Osteocyte (in vitro differentiated cells): Measurements from ENCODE around the gene MAGOH. TPM values are rescaled to one million over a fixed set of nuclear protein-coding genes. Genes with fewer than 3 reads are reported as not detected.

Experiments
- DNase-seq: peaks from one replicate; pipeline ENCODE4 v3.0.0; 2021; ENCODE audit warnings: mixed read lengths; ENCODE audit not compliant: unreplicated experiment; ENCODE audit errors: extremely low spot score
- H3K27ac Mint-ChIP-seq: one replicate; pipeline ENCODE4 v1.8.0; 2021; ENCODE audit warnings: mild to moderate bottlenecking, mixed read lengths; ENCODE audit not compliant: unreplicated experiment
- H3K27me3 Mint-ChIP-seq: one replicate; pipeline ENCODE4 v1.8.0; 2021; ENCODE audit warnings: mixed read lengths; ENCODE audit not compliant: unreplicated experiment
- H3K36me3 Mint-ChIP-seq: one replicate; pipeline ENCODE4 v1.8.0; 2021; ENCODE audit warnings: mixed read lengths; ENCODE audit not compliant: unreplicated experiment
- H3K4me1 Mint-ChIP-seq: one replicate; pipeline ENCODE4 v1.8.0; 2021; ENCODE audit warnings: mixed read lengths; ENCODE audit not compliant: unreplicated experiment
- H3K4me3 Mint-ChIP-seq: one replicate; pipeline ENCODE4 v1.8.0; 2021; ENCODE audit warnings: mild to moderate bottlenecking, moderate library complexity, mixed read lengths; ENCODE audit not compliant: unreplicated experiment
- H3K9me3 Mint-ChIP-seq: one replicate; pipeline ENCODE4 v1.8.0; 2021; ENCODE audit warnings: mixed read lengths; ENCODE audit not compliant: unreplicated experiment
- total RNA-seq: library from RNA; stranded (reverse); gene quantifications from 2 replicates; pipeline ENCODE4 v1.2.1, GENCODE V29; 2021
- TF ChIP-seq, protein P1 (sequence below): fragments of 200-600 bp; sonication (generic); IDR thresholded peaks from 2 replicates; pipeline ENCODE4 v1.5.0; 2021; ENCODE audit warnings: antibody characterized with exemption, mild to moderate bottlenecking, moderate library complexity

The MAGOH gene
- total RNA-seq, 1 donor from 2014 or later, result 37.7 TPM

DNA sequence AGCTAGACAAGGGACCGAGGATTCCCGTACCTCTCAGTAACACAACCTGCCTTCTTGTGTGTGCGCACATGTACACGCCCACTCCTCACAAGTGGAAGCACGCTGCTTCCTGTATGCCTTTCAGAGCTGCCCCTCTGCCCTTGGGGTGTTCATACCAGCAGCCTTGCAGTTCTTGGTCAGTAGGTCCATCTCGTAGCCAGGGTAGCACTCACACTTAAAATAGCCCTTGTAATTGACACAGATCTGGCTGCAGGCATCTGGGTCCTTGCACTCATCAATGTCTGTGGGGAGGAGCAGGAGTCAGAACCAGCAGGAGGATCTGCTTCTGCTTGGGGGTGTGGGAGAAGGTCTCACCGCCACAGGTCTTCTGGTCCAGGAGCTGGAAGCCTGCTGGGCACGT lies 32.6 kb upstream of the MAGOH start:
- H3K27ac Mint-ChIP-seq, result no peak overlapping the region
- H3K36me3 Mint-ChIP-seq, result no peaks in the 10 kb centered on the region
- H3K4me1 Mint-ChIP-seq, result no peaks in the 10 kb centered on the region
- no peaks in the 10 kb centered on the region for H3K27me3 Mint-ChIP-seq
- TF ChIP-seq, protein P1, sequence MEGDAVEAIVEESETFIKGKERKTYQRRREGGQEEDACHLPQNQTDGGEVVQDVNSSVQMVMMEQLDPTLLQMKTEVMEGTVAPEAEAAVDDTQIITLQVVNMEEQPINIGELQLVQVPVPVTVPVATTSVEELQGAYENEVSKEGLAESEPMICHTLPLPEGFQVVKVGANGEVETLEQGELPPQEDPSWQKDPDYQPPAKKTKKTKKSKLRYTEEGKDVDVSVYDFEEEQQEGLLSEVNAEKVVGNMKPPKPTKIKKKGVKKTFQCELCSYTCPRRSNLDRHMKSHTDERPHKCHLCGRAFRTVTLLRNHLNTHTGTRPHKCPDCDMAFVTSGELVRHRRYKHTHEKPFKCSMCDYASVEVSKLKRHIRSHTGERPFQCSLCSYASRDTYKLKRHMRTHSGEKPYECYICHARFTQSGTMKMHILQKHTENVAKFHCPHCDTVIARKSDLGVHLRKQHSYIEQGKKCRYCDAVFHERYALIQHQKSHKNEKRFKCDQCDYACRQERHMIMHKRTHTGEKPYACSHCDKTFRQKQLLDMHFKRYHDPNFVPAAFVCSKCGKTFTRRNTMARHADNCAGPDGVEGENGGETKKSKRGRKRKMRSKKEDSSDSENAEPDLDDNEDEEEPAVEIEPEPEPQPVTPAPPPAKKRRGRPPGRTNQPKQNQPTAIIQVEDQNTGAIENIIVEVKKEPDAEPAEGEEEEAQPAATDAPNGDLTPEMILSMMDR, result no peak
- H3K4me3 Mint-ChIP-seq, result no peak overlapping the region
- H3K9me3 Mint-ChIP-seq, result no peaks in the 10 kb centered on the region
- DNase-seq, result no peak

DNA sequence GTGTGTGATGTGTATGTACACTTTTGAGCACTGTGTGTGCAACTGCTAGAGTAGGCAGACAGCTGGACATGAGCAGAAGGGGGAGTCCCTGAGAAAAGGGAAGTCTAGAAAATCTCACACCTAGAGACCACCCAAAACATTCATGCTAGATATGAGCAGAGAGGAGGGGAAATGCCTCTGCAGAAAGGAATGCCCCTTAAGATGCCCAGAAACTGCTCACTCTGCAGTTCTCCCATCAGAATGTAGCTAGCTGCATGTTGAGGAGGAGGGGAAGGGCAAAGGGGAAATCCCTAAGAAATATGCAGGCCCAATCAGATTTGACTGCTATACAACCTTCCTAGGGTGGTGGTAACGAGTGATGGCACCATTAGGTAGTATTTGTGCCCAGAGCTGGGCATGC lies 31.8 kb upstream of the MAGOH start:
- no peak for DNase-seq
- TF ChIP-seq, protein P1, result no peak
- Mint-ChIP-seq H3K4me3 (no peak overlapping the region), H3K27me3 (no peaks in the 10 kb centered on the region), H3K9me3 (no peaks in the 10 kb centered on the region), H3K4me1 (no peaks in the 10 kb centered on the region), H3K36me3 (no peaks in the 10 kb centered on the region), H3K27ac (no peak overlapping the region)

DNA sequence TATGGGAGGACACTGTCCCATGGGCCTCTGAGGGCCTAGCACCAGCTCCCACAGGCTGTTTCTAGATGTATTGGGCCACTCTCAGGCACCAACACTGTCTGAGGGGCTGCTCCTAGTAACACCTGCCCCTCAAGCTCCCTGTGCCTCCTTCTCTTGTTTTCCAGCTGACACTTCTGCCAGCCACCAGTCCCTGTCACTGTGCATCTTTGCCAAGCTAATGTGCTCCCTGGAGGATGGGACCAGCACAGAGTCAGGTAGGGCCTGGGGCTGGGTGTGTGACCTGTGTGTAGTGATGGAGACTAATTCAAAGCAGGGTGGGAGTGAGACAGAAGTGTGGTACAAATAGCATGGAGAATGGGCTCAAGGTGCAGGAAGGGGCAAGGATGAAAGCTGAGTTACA lies 29.4 kb upstream of the MAGOH start:
- no peaks in the 10 kb centered on the region for H3K9me3 Mint-ChIP-seq
- peaks cover 3% of the 10 kb centered on the region for H3K36me3 Mint-ChIP-seq
- no peak overlapping the region for H3K4me3 Mint-ChIP-seq
- H3K27ac Mint-ChIP-seq, result no peak overlapping the region
- no peak for DNase-seq
- TF ChIP-seq, protein P1, result no peak
- no peaks in the 10 kb centered on the region for H3K27me3 Mint-ChIP-seq
- H3K4me1 Mint-ChIP-seq, result no peaks in the 10 kb centered on the region

DNA sequence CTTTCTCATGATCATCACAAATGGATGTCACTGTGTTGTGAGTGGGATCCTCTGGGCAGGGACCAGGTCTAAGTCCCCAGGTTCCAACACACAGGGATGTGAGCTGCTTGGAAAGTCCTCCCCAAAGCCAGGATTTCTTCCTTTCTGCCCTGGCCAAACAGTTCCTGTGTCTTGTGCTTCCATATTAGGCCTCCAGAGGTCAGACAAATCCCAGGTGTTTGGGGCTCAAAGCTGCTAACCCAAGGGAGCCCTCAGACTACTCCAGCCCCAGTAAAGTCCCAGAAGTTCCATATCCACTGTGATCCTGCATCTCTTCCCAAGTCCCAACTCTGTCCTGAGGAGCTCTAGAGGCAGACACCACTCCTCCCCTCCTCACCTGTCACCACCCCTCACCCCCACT lies 27.7 kb upstream of the MAGOH start:
- Mint-ChIP-seq H3K9me3 (no peaks in the 10 kb centered on the region), H3K27ac (no peak overlapping the region), H3K27me3 (no peaks in the 10 kb centered on the region), H3K36me3 (peaks cover 3% of the 10 kb centered on the region), H3K4me1 (no peaks in the 10 kb centered on the region), H3K4me3 (no peak overlapping the region)
- TF ChIP-seq, protein P1, result peak; percentile 24
- no peak for DNase-seq

DNA sequence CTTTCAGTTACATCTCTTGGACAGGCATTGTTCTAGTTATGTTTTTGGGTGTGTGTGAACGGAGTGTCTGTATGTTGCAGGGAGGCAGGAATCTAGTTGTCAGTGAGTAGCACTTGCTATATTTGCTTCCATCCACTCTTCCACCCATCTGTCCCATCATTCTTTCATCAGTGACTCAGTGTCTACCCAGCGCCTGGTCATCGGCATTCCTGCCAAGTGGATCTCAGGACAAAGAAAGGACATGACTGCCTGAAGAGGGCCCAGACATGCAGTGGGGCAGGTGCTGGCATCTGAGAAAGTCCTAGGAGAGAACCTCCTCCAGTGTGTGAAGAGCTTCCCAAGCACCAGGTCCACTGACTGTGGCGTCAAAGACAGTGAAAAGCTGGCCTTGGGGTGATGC lies 27.3 kb upstream of the MAGOH start:
- peaks cover 3% of the 10 kb centered on the region for H3K36me3 Mint-ChIP-seq
- H3K4me1 Mint-ChIP-seq, result no peaks in the 10 kb centered on the region
- H3K4me3 Mint-ChIP-seq, result no peak overlapping the region
- TF ChIP-seq, protein P1, result no peak
- DNase-seq, result no peak
- H3K27me3 Mint-ChIP-seq, result no peaks in the 10 kb centered on the region
- H3K9me3 Mint-ChIP-seq, result no peaks in the 10 kb centered on the region
- H3K27ac Mint-ChIP-seq, result no peak overlapping the region
